Mammary epithelial cell (primary cell): ENCODE results near the gene HOXA5.

Source experiments
- CTCF ChIP-seq, 2 donors: IDR thresholded peaks in 1 of 2; conservative IDR thresholded peaks in 1 of 2; 2 replicates each; pipeline ENCODE4 v1.5.1; 2011 to 2012; ENCODE audit warnings: inconsistent platforms in 2 of 2, low read length in 2 of 2, mild to moderate bottlenecking in 2 of 2, control low read depth in 1 of 2, low read depth in 1 of 2; ENCODE audit not compliant: insufficient read depth in 1 of 2; ENCODE audit errors: extremely low read depth in 1 of 2
- EZH2 ChIP-seq: IDR thresholded peaks from 2 replicates; pipeline ENCODE4 v1.6.1; 2012; ENCODE audit warnings: low read length, inconsistent platforms, borderline replicate concordance

DNA sequence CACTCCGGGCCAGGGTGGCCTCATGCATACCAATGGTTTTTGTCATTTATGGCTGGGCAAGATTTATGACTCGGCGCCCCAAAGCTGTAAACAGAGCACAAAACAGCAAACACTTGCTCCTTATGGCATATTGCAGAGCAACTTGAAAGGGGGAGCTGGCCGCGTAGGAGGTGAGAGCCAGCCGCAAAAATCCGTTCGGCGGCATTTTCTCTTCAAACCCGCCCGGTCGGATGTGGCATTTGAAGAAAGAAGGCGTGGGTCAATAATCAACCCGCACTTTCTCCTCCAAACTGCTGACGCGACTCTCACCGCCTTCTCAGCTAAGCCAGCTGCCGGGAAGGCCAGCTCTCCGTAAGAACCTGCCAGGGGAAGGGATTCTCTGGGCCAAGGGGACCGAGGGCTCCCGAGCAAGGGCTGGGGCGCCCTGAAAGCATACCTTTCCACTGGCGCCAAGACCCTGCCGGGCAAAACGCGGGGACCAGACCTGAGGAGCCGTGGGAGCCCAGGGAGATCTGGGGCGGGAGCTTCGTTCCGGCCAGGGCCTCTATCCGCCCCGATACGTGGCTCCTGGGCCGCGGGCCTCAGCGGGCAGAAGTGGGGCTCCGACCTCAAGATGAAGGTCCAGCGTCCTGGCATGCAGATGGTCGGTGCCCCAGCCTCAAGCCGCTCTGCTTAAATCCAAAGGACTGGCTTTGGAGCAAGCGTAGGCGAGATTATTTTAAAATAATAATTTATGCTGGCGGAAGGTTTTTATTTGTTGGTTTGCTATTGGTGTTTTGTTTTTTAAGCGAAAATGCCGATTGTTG lies 28.1 kb downstream of the HOXA5 start:
- TF ChIP-seq CTCF (conservative IDR thresholded peaks at IDR 0.05 in 1 of 2, IDR thresholded peaks at IDR 0.05 in 1 of 2; ENCODE audit: extremely low read depth in 1 of 2, insufficient read depth in 1 of 2, low read depth in 1 of 2, low read length in 2 of 2) (no peak), EZH2 (no peak)
